GM21367 (cell line): ENCODE measurements around the gene MSRB2.

Source experiments
- ATAC-seq: cut with Tn5 transposase; IDR thresholded peaks from one replicate; pipeline ENCODE4 v1.9.1; 2021; ENCODE audit not compliant: unreplicated experiment

MSRB2 gene

DNA sequence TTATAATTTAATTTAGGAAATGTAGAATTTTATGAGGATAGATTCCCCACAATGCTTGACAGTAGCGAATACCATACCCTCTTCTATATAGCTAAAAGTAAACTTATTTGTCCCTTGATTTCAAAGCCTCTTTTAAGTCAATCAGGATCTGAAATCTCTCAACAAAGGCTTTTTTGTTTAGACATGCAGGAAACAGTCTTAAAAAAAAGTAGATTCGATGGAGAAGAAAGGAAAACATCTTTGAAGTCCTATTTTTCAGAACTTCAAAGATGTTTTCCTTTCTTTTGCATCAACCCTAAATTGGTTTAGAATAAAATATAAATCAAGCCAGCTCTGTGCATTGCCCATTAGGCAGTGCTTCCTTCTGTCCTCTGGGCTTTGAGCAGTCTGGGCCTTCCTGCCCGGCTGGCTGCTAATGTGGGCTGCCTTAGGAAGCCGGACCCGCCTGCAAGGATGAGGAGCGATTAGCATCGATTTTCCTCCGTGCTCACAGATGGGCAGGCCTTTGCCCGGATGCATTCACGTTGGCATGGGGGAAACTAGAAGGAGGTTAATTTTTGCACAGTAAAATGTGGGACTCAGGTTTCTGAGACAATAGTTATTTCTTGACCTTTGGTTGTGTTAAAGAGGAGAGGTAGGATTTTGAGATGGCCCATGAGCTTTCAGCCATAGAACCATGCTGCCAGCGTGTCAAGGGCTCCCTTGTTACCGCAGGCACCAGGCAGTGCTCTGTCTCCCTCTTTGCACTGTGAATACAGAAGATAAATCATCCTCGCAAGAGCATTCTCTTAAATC is 15.5 kb downstream of the MSRB2 start:
- no peak for ATAC-seq

DNA sequence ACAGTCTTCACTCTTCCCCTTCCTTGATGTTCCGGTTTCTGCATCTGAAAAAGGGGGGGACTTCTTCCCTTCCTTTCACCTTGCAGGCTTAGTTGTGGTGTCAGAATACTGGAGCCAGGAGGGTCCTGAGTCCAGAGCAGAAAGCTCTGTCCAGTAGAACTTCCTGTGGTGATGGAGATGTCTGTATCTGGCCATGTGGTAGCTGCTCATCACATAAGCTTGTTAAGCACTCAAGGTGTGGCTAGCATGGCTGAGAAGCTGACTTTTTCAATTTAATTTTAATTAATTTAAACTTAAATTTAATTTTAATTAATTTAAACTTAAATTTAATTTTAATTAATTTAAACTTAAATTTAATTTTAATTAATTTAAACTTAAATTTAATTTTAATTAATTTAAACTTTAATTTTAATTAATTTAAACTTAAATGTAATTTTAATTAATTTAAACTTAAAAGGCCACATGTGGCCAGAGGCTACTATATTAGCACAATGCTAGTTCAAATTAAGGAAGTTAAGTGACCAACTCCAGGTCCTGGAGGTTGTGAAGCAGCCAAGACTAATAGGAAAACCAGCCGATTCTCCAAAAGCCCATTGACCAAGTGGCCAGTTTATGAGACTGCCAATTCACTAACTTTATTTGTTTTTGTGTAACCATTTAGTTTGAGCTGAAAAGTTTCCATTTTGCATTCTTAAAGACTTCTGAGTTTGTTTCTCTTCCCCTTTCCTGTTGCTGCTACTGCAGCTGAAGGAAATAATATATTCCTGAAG is 16.3 kb downstream of the MSRB2 start:
- no peak for ATAC-seq

DNA sequence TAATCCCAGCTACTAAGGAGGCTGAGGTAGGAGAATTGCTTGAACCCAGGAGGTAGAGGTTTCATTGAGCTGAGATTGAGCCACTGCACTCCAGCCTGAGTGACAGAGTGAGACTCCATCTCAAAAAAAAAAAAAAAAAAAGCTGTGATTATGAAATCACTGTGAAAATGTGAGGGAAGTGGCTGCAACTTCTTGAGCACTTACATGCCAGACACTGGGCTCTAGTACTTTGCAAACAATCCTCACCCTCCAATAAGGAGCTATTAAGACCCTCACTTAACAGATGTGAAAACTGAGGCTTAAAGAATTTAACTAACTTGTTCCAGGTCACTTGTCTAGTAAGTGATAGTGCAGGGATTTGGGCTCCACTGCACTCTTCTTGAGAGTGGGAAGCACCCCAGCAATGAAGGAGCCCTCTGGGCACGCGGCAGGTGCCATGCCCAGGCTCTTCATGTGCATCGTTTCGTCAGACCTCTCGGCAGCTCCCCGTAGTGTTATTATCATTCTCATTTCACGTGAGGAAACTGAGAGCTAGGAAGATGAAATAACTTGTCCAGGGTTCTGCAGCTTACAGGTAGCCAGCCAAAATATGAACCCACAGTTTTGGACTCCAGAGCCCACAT is 19.0 kb downstream of the MSRB2 start:
- no peak for ATAC-seq

DNA sequence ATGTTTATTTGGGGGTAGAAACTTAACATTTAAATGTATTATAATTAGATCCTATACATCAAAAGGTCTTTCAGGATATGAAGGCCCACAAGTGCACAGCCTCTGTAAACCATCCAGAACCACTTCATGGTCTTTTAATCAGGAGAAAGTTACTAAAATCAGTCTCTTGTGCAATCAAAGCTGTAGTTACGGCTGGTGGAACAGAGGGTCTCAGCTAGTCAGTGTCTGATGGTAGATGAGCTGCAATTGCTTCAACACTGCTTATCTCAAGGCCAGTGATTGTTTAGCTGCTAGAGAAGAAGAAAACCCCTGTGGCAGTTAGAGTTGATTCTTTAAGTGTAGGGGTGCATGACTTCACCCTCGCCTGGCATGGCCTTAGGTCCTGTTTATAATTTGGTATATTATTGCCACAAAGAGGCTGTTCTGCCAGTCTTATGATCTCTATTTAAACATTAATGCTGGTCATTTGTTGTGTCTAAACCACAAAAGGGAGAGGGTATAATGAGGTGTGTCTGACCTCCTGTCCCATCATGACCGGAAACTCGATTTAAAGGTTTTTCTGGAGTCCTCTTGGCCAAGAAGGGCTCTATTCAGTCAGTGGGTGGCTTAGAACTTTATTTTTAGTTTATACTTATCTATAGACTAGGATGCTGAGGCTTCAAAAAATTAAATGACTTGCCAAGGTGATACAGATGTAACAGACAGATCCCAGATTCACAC is 21.3 kb downstream of the MSRB2 start:
- no peak for ATAC-seq

DNA sequence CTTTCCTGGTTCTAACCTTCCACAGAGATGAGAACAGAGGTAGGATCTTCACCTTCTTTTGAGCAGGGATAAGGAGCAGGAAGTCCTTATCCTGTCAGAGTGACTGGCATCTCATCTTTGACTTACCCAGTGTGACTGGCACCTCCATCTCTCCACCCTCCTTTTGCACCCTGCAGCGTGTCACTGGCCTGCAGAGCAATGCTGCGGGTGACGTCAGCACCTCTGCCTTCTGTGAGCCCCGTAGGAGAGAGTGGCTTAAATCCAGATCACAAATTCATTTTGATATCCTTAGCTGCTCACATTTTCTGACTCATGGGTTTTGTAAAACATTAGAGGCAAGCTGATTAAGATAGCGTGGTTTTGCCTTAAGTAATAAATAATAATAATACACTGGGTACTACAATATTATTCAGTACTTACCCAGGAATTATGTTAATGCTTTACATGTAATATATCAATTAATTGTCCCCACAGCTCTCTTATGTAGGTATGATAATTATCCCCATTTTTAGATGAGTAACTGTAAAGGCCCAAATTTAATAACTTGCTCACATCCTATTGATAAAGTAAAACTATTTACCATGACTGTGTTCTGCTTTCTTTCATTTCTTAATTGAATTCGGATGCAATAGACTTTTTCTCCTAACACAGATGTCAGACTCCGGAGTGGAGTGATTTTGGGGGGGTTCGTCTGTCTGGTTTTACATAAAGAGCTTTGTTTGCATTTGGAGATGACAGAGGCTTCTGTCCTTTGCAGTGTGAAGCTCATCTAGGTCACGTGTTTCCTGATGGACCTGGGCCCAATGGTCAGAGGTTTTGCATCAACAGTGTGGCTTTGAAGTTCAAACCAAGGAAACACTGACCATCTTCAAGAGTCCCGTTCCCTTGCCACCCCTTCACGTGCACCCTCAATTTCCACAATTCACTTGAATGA is 24.9 kb downstream of the MSRB2 start:
- no peak for ATAC-seq

DNA sequence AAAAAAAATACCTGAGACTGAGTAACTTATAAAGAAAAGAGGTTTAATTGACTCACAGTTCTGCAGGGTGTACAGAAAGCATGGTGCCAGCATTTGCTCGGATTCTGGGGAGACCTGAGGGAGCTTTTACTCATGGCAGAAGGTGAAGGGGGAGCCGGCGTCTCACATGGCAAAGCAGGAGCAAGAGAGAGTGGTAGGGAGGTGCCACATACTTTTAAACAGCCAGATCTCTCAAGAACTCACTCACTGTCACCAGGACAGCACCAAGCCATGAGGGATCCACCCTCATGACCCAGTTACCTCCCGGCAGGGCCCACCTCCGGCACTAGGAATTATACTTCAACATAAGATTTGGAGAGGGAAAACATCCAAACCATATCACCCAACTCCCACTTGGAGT is 25.8 kb downstream of the MSRB2 start:
- ATAC-seq: no peak

DNA sequence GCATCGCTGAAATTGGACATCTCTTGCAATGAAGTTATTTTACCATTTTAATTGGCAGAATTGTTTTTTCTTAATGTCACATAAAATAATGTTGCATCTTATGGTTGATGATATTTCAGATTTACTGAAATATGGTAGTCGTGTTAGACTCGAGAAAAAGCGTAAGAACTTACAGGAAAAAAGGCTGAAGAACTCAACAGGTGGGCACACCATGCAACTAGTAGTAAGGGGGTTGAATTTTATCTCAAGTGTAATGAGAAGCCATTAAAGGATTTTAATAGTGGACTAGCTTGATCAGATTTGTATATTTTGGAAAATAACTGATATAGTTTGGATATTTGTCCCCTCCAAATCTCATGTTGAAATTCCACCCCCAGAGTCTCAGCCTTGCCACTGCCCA is 41.1 kb downstream of the MSRB2 start:
- ATAC-seq: no peak

DNA sequence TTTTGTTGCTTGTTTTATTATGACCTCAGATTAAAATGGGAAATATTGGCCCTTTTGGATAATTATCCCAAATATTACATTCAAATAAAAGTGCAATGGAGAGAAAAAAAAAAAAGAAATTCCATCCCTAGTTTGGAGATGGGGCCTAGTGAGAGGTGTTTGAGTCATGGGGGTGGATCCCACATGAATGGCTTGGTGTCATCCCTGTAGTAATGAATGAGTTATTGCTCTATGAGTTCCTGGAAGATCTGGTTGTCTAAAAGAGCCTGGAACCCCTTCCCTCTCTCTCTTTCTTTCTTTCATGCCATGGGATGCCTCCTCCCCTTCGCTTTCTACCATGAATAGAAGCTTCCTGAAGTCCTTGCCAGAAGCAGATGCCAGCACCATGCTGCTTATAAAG is 44.3 kb downstream of the MSRB2 start:
- no peak for ATAC-seq

DNA sequence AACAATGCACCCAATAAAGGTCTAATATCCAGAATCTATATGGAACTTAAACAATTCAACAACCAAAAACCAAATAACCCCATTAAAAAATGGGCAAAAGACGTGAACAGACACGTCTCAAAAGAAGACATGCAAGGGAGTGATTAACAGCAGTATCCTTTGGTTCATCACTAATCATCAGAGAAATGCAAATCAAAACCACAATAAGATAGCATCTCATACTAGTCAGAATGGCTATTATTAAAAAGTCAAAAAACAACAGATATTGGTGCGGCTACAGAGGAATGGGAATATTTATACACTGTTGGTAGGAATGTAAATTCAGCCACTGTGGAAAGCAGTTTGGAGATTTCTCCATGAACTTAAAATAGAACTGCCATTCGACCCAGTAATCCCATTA is 46.6 kb downstream of the MSRB2 start:
- ATAC-seq: no peak

DNA sequence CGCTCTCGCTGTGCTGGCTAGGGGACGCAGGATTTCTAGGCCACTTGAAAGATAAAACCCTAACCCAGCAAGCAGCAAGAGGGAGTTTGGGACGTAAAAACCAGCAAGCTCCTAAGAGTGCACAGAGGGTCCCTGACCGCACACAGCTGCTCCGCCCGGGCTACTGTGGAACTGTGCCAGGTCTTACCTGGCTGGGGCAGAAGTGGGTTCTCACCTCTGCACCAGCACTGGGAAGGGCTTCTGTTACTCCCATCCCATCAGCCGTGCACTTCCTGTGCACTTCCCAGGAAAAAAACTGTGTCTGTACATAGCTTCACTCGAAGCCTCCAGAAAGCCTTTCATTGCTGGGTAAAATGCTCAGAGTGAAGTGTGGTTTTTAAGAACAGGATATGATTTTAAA is 50.9 kb downstream of the MSRB2 start:
- ATAC-seq: no peak

DNA sequence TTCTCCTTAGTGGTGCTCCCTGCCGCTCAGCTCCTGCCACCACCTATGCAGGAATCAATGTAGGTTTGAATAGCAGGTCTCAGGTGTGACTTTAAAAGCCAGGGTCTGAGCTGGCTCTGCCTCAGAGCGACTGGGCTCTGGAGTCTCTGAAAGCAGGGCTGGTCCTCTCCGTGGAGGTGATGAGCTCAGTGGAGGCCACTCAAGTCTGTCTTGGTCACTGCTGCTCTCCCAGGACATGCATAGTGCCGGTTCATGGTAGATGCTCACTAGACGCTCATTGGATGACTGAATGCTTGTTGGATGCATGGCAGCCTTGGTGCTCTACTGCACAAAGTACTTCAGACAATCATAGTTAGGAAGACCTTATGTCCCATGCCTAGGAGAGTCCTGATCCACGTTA is 51.7 kb downstream of the MSRB2 start:
- no peak for ATAC-seq

DNA sequence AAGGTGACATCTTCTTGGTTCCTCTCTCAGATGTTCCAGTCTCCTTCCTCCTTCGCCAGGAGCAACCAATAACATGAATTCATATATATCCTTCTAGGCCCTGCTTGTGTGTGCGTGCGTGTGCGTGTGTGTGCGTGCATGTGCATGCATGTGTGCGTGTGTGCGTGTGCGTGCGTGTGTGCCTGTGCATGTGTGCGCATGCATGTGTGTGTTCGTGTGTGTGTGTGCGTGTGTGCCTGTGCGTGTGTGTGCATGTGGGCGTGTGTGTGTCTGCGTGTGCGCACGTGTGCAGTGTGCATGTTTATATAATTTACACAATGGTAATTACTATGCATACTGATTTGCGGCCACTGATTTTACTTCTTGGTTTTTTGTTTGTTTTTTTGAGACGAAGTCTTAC is 52.8 kb downstream of the MSRB2 start:
- ATAC-seq: no peak

DNA sequence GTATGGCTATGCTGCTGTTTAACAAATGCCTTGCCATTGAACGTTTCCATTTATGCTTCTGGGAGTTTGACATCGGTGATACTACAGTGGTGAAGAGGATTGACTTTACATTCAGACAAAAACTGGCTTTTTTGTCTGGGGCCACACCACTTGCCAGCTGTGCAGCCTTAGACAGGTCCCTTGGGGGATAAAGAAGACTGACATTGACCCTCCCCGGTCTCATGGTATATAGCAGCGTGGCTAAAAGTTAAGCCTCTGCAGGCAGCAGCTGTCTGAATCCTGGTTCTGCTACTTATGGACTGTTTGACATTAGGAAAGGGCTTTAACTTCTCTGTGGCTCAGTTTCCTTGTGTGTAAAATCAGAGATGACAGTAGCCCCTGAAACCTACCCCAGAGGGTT is 54.7 kb downstream of the MSRB2 start:
- no peak for ATAC-seq

DNA sequence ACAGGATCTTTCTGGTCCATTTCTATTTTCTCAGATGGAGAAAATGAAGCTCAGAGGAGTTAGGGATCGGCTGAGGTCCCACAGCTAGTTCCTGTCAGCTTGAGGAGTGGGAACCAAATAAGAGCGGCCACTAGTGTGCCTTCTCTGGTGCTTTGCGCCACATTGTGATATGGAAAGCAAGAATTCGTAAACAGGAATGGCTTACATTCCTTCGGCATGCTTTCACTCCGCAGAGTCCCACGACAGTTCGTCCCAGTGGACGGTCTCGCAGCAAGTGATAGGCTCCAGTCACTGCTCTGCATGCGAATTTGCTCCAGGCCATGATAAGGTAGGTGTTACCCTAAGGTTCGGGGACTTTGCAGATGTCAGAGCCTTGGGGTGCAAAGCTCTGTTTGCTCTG is 55.2 kb downstream of the MSRB2 start:
- no peak for ATAC-seq

DNA sequence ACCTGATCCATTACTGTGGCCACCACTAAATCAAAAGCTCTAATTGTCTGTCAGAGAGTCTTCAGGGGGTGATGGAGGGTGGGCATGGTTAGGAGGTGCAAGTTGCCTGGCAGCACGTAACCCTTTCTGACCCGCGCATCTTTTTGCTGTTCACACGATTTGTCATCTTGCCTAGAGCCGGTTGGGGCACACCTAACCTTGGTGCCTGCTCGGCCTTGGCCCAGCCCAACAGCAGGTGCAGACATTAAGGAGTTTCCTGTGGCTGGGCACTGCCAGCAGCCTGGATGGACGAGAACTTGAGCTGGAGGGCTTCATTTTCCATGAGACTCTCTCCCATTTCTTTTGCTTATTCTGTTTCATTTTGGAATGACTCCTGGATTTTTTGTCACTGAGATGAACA is 55.7 kb downstream of the MSRB2 start:
- ATAC-seq: no peak

DNA sequence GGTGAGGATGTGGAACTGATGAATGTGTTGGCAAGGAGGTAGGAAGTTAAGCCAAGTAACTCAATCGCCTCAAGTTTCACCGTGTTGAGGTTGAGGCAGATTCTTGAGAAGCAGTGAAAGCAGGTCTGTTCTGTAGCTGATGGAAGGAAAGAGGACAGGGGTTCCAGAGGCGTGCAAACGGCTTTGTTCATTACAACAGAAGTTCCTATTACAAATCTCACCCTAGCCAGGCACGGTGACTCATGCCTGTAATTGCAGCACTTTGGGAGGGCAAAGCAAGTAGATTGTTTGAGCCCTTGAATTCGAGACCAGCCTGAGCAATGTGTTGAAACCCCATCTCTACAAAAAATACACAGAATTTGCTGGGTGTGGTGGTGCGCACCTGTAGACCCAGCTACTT is 59.8 kb downstream of the MSRB2 start:
- ATAC-seq: no peak

DNA sequence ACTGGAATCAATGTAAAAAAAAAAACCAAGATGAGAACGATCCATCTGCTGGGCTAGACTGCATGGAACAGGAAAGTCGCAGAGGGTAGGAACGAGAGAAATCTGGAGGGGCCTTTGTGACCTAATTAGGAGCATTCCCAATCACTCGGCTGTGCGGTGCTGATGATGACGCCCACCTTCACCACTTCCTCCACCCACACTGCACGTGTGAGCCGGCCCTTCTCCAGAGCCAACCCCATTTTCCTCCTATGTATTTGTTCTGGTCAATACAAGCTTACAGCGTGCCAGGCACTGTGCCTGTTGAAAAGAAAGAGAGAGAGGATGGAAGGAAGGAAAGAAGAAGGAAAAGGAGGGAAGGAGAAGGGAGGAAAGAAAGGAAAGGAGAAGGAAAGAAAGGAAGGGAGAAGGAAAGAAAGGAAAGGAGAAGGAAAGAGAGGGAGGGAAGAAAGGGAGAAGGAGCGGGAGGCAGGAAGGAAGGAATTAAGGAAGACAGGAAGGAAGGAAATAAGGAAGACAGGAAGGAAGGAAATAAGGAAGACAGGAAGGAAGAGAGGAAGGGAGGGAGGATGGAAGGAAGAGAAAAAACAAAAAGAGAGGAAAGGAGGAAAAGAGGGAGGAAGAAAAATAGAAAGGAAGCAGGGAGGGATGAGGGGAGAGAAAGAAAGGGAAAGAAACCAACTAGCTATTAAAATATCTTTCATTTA is 61.2 kb downstream of the MSRB2 start:
- ATAC-seq: no peak

DNA sequence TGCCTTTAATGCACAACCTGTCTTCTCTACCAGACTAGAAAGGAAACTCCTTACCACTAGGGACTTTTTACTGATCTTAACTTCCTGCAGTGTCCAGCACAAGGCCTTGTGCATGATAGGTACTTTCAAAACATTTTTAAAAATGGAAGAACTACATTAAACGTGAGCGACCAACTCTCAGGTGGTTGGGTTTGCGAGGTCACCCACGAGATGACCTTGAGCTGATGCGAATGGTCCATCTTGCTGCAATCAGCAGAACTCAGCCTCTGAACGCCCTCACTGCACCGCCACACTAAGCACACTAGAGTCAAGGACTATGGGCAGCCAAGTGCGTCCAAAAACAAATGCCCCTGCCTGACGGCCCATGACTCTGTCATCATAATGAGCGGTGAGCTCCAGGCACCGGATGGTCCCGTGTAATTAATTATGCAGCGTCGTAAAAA is 61.9 kb downstream of the MSRB2 start:
- no peak for ATAC-seq

DNA sequence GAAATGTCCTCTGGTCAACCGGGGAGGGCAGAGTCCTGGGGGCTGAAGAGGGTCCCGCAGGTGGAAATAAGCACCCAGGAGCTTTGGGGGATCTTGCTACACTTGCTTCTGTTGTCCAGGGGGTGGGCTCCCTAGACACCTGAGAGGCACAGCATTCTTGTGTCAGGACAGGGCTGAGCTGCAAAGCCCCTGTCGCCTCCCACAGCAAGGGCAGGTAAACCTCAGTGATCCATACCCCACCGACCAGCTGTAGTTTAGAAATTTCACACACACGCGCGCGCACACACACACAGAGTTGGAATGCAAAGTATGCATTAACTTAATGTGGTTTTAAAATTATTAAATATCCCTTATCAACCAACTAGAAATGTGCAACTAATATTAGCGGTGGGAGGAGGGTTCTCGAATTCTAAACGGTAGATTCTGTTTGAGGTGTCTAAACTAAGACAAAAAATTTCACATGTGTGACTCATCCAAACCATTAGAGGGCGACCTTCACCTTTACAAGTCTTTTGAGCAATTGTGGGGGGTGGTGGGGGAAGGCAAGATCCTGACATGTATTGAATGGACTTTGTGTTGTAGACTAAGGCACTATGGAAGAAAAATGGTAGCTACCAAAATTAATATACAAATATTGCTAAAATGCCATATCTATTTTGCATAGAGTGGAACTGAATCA is 62.5 kb downstream of the MSRB2 start:
- ATAC-seq: peak; percentile 54
